ENCODE measurements around the gene GUCD1. TPM values are rescaled to one million over a fixed set of nuclear protein-coding genes. Genes with fewer than 3 reads are reported as not detected.

GUCD1 gene
- total and polyA plus RNA-seq, 9 of the 15 experiments (the other 6 are each of a cell fraction or from before 2014, with no cell fraction given): 31.5 to 67.8 (median 50.3) TPM

GRCh38 chr22:24579258-24579601 lies 24.3 kb upstream of the GUCD1 start:
- no peaks in the 10 kb centered on the region for H3K79me2 ChIP-seq (ENCODE audit: control insufficient read depth, insufficient read depth, low read length)
- in situ Hi-C loops (cut with MboI) (no loop called here), intact Hi-C loops (cut with micrococcal nuclease) (no loop called here)
- ATAC-seq (no peak), FAIRE-seq (no peak), DNase-seq (ENCODE audit: extremely low read depth in 1 of 4, low spot score in 3 of 4) (no peak)
- no peak overlapping the region for H3K27ac ChIP-seq (ENCODE audit: extremely low read depth, low read depth, low read length)
- H3K9ac ChIP-seq (ENCODE audit: insufficient read depth in 1 of 2, low read depth in 2 of 2, low read length in 2 of 2): no peak overlapping the region
- H2AFZ ChIP-seq (ENCODE audit: low read depth, low read length): no peak overlapping the region
- H4K20me1 ChIP-seq (replicated peaks; ENCODE audit: control insufficient read depth, insufficient read depth, low read length): no peaks in the 10 kb centered on the region
- H3K4me1 ChIP-seq (replicated peaks in 1 of 2; ENCODE audit: control insufficient read depth in 2 of 2, insufficient read depth in 2 of 2, low read length in 2 of 2): peaks cover 0 to 5% of the 10 kb centered on the region in 2 experiments; a peak in 2 of 5 replicates
- H3K9me3 ChIP-seq (replicated peaks; ENCODE audit: control insufficient read depth, insufficient read depth, low read depth, low read length): no peaks in the 10 kb centered on the region
- peaks cover 6% of the 10 kb centered on the region; the same call in 2 of the 3 replicates for H3K36me3 ChIP-seq (ENCODE audit: control insufficient read depth, insufficient read depth, low read length)
- no peaks in the 10 kb centered on the region for H3K9me1 ChIP-seq (ENCODE audit: control insufficient read depth, insufficient read depth, low read length)
- CTCF ChIA-PET (ENCODE audit: low intra/inter-chr PET ratio): no interaction called here
- TF ChIP-seq, protein P1, sequence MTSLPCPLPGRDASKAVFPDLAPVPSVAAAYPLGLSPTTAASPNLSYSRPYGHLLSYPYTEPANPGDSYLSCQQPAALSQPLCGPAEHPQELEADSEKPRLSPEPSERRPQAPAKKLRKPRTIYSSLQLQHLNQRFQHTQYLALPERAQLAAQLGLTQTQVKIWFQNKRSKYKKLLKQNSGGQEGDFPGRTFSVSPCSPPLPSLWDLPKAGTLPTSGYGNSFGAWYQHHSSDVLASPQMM (CRISPR knock-in tag; IDR thresholded peaks at IDR 0.05): no peak
- TF ChIP-seq ZBTB8A (IDR thresholded peaks at IDR 0.05; ENCODE audit: partially characterized antibody) (no peak), BRD9 (IDR thresholded peaks at IDR 0.05; ENCODE audit: low read depth, partially characterized antibody) (no peak), ZNF263 (CRISPR knock-in tag; IDR thresholded peaks at IDR 0.05; ENCODE audit: borderline replicate concordance) (no peak), PHF20 (IDR thresholded peaks at IDR 0.05; ENCODE audit: partially characterized antibody) (no peak), ZBTB33 (CRISPR knock-in tag; IDR thresholded peaks at IDR 0.05) (no peak), MTA3 (IDR thresholded peaks at IDR 0.05; ENCODE audit: borderline replicate concordance) (no peak), LARP7 (IDR thresholded peaks at IDR 0.05) (no peak), BMI1 (IDR thresholded peaks at IDR 0.05; ENCODE audit: low read length) (no peak), TRIM24 (IDR thresholded peaks at IDR 0.05) (no peak)
- TF ChIP-seq, protein P2, sequence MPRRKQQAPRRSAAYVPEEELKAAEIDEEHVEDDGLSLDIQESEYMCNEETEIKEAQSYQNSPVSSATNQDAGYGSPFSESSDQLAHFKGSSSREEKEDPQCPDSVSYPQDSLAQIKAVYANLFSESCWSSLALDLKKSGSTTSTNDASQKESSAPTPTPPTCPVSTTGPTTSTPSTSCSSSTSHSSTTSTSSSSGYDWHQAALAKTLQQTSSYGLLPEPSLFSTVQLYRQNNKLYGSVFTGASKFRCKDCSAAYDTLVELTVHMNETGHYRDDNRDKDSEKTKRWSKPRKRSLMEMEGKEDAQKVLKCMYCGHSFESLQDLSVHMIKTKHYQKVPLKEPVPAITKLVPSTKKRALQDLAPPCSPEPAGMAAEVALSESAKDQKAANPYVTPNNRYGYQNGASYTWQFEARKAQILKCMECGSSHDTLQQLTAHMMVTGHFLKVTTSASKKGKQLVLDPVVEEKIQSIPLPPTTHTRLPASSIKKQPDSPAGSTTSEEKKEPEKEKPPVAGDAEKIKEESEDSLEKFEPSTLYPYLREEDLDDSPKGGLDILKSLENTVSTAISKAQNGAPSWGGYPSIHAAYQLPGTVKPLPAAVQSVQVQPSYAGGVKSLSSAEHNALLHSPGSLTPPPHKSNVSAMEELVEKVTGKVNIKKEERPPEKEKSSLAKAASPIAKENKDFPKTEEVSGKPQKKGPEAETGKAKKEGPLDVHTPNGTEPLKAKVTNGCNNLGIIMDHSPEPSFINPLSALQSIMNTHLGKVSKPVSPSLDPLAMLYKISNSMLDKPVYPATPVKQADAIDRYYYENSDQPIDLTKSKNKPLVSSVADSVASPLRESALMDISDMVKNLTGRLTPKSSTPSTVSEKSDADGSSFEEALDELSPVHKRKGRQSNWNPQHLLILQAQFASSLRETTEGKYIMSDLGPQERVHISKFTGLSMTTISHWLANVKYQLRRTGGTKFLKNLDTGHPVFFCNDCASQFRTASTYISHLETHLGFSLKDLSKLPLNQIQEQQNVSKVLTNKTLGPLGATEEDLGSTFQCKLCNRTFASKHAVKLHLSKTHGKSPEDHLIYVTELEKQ (CRISPR knock-in tag; IDR thresholded peaks at IDR 0.05): no peak
- TF ChIP-seq, protein P3, sequence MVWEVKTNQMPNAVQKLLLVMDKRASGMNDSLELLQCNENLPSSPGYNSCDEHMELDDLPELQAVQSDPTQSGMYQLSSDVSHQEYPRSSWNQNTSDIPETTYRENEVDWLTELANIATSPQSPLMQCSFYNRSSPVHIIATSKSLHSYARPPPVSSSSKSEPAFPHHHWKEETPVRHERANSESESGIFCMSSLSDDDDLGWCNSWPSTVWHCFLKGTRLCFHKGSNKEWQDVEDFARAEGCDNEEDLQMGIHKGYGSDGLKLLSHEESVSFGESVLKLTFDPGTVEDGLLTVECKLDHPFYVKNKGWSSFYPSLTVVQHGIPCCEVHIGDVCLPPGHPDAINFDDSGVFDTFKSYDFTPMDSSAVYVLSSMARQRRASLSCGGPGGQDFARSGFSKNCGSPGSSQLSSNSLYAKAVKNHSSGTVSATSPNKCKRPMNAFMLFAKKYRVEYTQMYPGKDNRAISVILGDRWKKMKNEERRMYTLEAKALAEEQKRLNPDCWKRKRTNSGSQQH (CRISPR knock-in tag; IDR thresholded peaks at IDR 0.05): no peak
- H3K27me3 ChIP-seq (ENCODE audit: control insufficient read depth in 2 of 2, insufficient read depth in 2 of 2, low read length in 2 of 2): no peaks in the 10 kb centered on the region
- 78% methylated on average over 1 of the region's 1 CpG for WGBS (ENCODE audit: insufficient coverage, low coverage, missing lambda C conversion rate)
- no TSS peak for BruUV-seq (replicated peaks)
- no peak overlapping the region for H3K4me3 ChIP-seq
- POLR2A ChIA-PET: interaction anchor here (1.6 kb wide), 1 partner anchor 27 kb away, joined by 4 read pairs; no protein-coding TSS in a partner anchor
- no peak overlapping the region for H3K4me2 ChIP-seq (ENCODE audit: insufficient read depth, low read length)
